HCT116 (cell line): ENCODE results near the gene NRCAM.

Experiments used
- CEBPB ChIP-seq: IDR thresholded peaks from 2 replicates; pipeline ENCODE4 v1.6.1; 2012; ENCODE audit warnings: low read depth
- CTCF ChIP-seq, 3 experiments: fragments of 200-600 bp in 1 of 3; sonication (generic) in 1 of 3; IDR thresholded peaks in 2 of 3; conservative IDR thresholded peaks in 1 of 3; 2 replicates each; pipeline ENCODE4 v1.5.1; 2012 to 2017; ENCODE audit warnings: low read depth in 2 of 3, low read length in 2 of 3, antibody characterized with exemption in 1 of 3, borderline replicate concordance in 1 of 3, control low read depth in 1 of 3, mild to moderate bottlenecking in 1 of 3, mixed read lengths in 1 of 3, mixed run types in 1 of 3, moderate library complexity in 1 of 3; ENCODE audit not compliant: insufficient read depth in 1 of 3
- EGR1 ChIP-seq: IDR thresholded peaks from 2 replicates; pipeline ENCODE4 v1.6.1; 2012; ENCODE audit warnings: low read depth
- EZH2 ChIP-seq: fragments of 200-600 bp; sonication (generic); IDR thresholded peaks from 2 replicates; pipeline ENCODE4 v1.6.1; 2017; ENCODE audit warnings: antibody characterized with exemption, mixed run types
- EZH2phosphoT487 ChIP-seq: fragments of 200-600 bp; IDR thresholded peaks from 2 replicates; pipeline ENCODE4 v1.6.1; 2018; ENCODE audit warnings: antibody characterized with exemption, borderline replicate concordance
- FOSL1 ChIP-seq: IDR thresholded peaks from 2 replicates; pipeline ENCODE4 v1.6.1; 2012; ENCODE audit warnings: low read depth
- POLR2A ChIP-seq: IDR thresholded peaks from 2 replicates; pipeline ENCODE4 v1.7.0; 2011; ENCODE audit warnings: borderline replicate concordance; ENCODE audit not compliant: insufficient read depth, insufficient read length; ENCODE audit errors: extremely low read depth
- POLR2AphosphoS5 ChIP-seq: IDR thresholded peaks from 2 replicates; pipeline ENCODE4 v1.6.1; 2011; ENCODE audit warnings: mild to moderate bottlenecking, low read depth, low read length, moderate library complexity
- SP1 ChIP-seq: IDR thresholded peaks from 2 replicates; pipeline ENCODE4 v1.6.1; 2012; ENCODE audit warnings: low read depth
- YY1 ChIP-seq: IDR thresholded peaks from 2 replicates; pipeline ENCODE4 v1.6.1; 2011; ENCODE audit warnings: low read length, low read depth, moderate library complexity, mild to moderate bottlenecking; ENCODE audit not compliant: insufficient replicate concordance; ENCODE audit errors: extremely low read depth
- ZFX ChIP-seq: fragments of 450-650 bp; IDR thresholded peaks from 2 replicates; pipeline ENCODE4 v1.6.1; 2017

DNA sequence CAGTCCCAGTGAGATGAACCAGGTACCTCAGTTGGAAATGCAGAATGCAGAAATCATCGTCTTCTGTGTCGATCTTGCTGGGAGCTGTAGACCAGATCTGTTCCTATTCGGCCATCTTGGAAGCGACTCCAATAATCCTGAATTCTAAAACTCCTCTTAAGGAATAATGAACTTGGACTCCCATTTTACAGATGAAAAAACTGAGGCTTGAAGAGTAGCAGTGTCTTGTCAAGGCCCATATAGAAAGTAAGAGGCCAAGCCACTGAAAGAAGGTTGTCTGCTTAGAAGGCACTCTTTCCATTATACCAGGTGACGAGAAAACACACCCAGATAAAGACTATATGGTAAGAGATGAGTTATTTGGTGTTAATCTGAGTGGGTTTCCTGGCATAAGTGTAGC is 177.5 kb downstream of the NRCAM start:
- TF ChIP-seq CTCF (IDR thresholded peaks at IDR 0.05 in 2 of 3, conservative IDR thresholded peaks at IDR 0.05 in 1 of 3; ENCODE audit: borderline replicate concordance in 1 of 3, insufficient read depth in 1 of 3, low read depth in 2 of 3, low read length in 2 of 3) (no peak), CEBPB (no peak), EZH2 (no peak), FOSL1 (no peak), ZFX (no peak), YY1 (no peak), POLR2A (no peak), EGR1 (no peak), SP1 (no peak), EZH2phosphoT487 (no peak), POLR2AphosphoS5 (no peak)
